Left ventricle myocardium superior (tissue), 1 donor: Measurements from ENCODE around the gene GRID2IP. TPM values are rescaled to one million over a fixed set of nuclear protein-coding genes. Genes with fewer than 3 reads are reported as not detected.
"Not testable (repeated sequence)": the region's sequence is repeated elsewhere in the genome, so short reads cannot be mapped to it uniquely, and the experiment has no call there.

Experiments used
- ATAC-seq: fragments of 200-7000 bp; cut with Tn5 transposase; one replicate; pipeline ENCODE4 v1.9.1; 2020; ENCODE audit warnings: mild to moderate bottlenecking, moderate library complexity
- DNase-seq: peaks from one replicate; pipeline ENCODE4 v3.0.0-alpha.2; 2020
- intact Hi-C: fragments of 100-400 bp; cut with micrococcal nuclease; formaldehyde crosslinking; loops from one replicate; pipeline ENCODE4 v1.11.0; 2022
- total RNA-seq: library from RNA; stranded (reverse); fragmentation: NEBNext Ultra II Directional; extraction: Animal tissue kit (Norgen Biotek cat#: 25700); gene quantifications from one replicate; pipeline ENCODE4 v1.2.1, GENCODE V29; 2021
- donor health status: DM: no; HTN: yes; CAD: no; lungs with severe emphysema.

The GRID2IP gene
- total RNA-seq, 1 donor from 2014 or later = not detected

DNA sequence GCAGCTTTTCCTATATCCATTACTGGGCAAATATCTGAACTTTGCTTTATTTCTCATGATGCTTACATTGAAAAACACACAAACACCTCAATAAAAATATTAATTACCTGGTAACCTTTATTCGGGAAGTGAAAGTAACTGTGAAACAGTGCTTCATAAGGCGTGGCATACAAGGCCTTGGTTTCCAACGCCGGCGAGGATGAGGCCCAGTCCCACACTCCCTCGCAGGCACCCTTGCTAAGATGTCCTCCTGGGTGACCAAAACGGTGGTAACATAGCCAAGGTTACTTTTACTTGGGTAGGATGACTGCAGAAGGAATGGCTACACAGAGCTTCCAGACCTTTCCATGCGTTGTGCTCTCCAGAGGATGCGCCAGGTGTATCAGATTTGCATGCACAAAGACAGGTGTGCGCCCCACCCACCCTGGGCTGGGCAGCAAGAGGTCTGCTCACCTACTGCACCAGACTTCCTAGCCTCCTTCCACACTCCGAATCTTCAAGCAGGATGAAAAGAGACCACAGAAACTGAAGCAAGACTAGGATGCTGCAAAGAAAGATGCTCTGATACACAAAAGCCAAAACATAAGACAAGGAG lies 90.2 kb downstream of the GRID2IP start:
- intact Hi-C loops = no loop called here
- ATAC-seq = no peak
- no peak for DNase-seq

- intact Hi-C loops = no loop called here
- no peak for ATAC-seq
- no peak for DNase-seq
These were observed 91.0 kb downstream of the GRID2IP start for GRCh38 chr7:6460303-6460702.

DNA sequence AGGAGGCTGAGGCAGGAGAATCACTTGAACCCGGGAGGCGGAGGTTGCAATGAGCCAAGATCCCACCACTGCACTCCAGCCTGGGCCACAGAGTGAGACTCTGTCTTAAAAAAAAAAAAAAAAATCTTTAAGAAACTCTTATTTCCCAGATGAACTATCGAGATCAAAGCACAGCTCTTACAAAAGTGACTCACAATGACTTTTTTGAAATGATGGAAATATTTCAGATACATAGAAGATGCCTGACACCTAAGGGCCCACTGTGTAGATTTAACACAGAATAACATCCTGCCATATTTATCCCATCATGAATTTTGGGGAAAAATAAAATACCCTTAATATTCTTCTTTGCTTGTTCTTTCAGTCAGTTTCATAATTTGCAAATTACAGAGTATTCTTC lies 92.6 kb downstream of the GRID2IP start:
- DNase-seq, intact Hi-C loops, ATAC-seq: not testable (repeated sequence)

DNA sequence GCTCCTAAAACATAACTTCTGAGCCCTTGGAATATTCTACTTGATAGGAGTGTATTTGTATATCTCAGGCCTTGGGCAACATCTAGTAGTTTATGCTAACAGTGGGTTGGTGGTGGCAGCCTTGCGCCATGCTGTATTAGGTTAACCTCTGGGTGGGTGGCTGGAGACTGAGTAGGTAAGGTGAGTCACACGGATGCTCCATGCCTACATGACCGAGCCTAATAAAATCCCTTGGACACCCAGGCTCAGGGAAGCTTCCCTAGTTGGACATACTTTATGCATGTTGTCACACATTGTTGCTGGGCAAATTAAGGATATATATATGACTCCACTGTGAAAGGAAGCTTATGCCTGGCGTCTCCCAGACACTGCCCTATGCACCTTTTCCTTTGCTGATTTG lies 97.5 kb downstream of the GRID2IP start:
- no peak for ATAC-seq

GRCh38 chr7:6451224-6451705 lies 100.0 kb downstream of the GRID2IP start:
- intact Hi-C loops = no loop called here
- ATAC-seq = no peak
- no peak for DNase-seq

More for the DNA sequence above, 97.5 kb downstream of the GRID2IP start:
- intact Hi-C loops = no loop called here
- DNase-seq = no peak

- ATAC-seq, intact Hi-C loops, DNase-seq: not testable (repeated sequence)
These were observed 100.7 kb downstream of the GRID2IP start for GRCh38 chr7:6450591-6450990.

DNA sequence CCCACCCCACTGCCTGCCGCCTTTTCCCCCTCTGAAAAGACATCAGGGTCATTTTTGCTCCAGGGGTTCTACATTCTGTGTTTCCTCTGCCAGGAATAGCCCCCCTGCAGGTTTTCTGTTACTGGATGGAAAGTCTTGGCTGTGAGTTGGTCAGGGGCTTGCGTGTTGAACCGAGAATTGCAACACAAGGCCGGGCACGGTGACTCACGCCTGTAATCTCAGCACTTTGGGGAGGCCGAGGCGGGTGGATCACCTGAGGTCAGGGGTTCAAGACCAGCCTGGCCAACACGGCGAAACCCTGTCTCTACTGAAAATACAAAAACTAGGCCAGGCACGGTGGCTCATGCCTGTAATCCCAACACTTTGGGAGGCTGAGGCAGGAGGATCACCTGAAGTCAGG lies 101.4 kb downstream of the GRID2IP start:
- ATAC-seq, intact Hi-C loops: not testable (repeated sequence)

GRCh38 chr7:6448943-6449543 lies 102.2 kb downstream of the GRID2IP start:
- no peak for DNase-seq
- no peak for ATAC-seq

More for the DNA sequence above, 101.4 kb downstream of the GRID2IP start:
- DNase-seq = not testable (repeated sequence)

GRCh38 chr7:6447581-6448199 lies 103.6 kb downstream of the GRID2IP start, which contains the start of gene DAGLB:
DAGLB (minus strand) TSS chr7:6447954; CDS start chr7:6447842, 112 bp downstream.
- ATAC-seq = peak; percentile 94
- intact Hi-C loops = no loop called here
- peak; percentile 97 for DNase-seq

More at GRCh38 chr7:6448943-6449543, 102.2 kb downstream of the GRID2IP start:
- intact Hi-C loops = no loop called here

Other genes with a start within 250 kb of the GRID2IP start
- gene FAM220A, start 202.5 kb downstream of the GRID2IP start, total RNA-seq = 35.5 TPM
- gene RAC1, start 176.9 kb downstream of the GRID2IP start, total RNA-seq = 140 TPM
- 10.1 TPM for gene DAGLB, start 103.5 kb downstream of the GRID2IP start, total RNA-seq
- gene KDELR2, start 67.3 kb downstream of the GRID2IP start, total RNA-seq = 45.5 TPM
- gene ZDHHC4, start 26.0 kb upstream of the GRID2IP start, total RNA-seq = 35.9 TPM
- gene INTS15, start 38.6 kb upstream of the GRID2IP start, total RNA-seq = 16.9 TPM
- 11.1 TPM for gene ZNF853, start 64.1 kb upstream of the GRID2IP start, total RNA-seq
- gene ZNF316, start 85.9 kb upstream of the GRID2IP start, total RNA-seq = 20.7 TPM
- 15.5 TPM for gene ZNF12, start 155.5 kb upstream of the GRID2IP start, total RNA-seq
- not detected for gene RSPH10B2, start 202.6 kb upstream of the GRID2IP start, total RNA-seq